Measurements from ENCODE around the gene P2RY6.

P2RY6 gene

DNA sequence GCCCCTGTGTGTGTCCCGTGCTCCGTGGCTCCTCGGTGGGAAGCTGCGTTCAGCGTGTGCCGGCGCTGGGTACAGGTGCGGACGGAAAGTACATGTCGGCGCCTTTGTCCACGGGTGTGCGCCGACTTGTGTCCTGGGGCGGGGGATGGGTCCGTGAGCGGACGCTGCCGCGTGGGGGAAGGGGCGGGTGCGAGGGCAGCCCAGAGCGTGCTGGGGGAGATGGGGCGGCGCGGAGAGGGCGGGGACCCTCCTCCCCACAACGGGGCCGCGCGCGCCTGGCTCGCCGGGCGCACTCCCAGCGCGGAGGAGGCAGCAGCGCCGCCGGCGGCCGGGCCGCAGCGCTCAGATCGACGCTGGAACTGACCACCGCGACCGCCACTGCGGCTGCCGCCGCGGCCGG lies 70.5 kb downstream of the P2RY6 start:
- H3K9ac ChIP-seq (ENCODE audit: low read depth, low read length), result peak overlapping the region; percentile 24; the same call in 1 of the 2 replicates
- H3K9me3 ChIP-seq (ENCODE audit: control insufficient read depth, insufficient read depth, low read length), result no peaks in the 10 kb centered on the region
- no peaks in the 10 kb centered on the region for H3K36me3 ChIP-seq (ENCODE audit: insufficient read depth, low read length)
- H3K4me1 ChIP-seq (ENCODE audit: insufficient read depth, low read length), result peaks cover 9% of the 10 kb centered on the region

DNA sequence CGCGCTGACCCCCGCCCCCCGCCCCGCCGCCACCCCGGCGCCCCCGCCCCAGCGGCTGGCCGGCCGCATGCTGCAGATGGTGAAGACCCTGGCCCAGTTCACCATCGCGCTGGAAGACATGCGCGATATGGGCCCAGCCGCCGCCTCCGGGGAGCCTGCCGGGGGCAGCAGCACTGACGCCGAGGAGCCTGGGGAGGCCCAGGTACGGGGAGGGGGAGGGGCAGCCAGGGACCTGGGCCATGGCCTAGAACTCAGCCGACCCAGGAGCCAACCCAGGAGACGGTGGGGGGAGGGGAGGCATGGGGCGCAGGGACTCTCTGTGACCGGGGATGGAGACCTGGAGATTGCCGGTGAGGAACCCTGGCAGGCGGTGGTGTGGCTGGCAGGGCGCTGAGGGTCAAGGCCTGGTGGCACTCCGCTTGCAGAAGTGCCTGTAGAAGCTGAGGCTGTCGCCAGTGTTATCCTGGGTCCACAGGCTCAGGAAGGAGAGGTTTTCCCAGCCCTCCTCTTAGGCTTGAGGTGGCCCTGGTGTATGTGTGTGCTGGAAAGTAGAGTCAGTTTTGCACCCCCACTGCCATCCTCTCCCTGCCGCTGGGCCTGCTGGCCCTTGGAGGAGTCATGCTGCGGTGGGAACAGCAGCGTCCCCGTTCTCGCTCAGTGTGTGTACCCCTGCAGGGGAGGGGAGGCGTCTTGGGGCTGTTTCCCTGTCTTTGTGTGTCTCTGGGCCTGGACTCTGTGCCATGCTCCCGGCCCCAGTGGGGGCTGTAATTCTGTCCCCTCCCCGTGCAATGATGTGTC lies 71.1 kb downstream of the P2RY6 start:
- peaks cover 9% of the 10 kb centered on the region for H3K4me1 ChIP-seq (ENCODE audit: insufficient read depth, low read length)
- no peaks in the 10 kb centered on the region for H3K36me3 ChIP-seq (ENCODE audit: insufficient read depth, low read length)
- H3K9ac ChIP-seq (ENCODE audit: low read depth, low read length), result peak overlapping the region; percentile 11; the same call in 1 of the 2 replicates
- no peaks in the 10 kb centered on the region for H3K9me3 ChIP-seq (ENCODE audit: control insufficient read depth, insufficient read depth, low read length)

DNA sequence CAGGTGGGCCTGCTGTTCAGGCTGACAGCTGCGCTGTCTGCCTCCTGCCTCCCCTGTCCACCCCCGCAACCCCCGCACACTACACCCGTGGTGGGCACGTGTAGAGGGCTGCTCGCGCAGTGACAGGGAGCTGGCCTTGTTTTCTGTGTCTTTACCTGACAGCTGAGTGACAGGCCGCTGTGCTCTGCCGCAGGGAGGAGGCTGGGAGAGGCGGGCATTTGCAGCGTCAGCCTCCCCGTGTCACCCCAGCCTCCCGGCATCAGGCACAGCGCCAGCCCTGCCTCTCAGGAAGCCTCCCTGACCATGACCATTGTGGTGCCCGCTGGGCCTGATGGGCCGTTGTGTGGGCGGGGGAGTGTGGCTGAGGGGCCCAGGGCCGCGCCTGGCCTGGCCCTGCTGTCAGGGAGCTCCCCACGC lies 72.1 kb downstream of the P2RY6 start:
- H3K9me3 ChIP-seq (ENCODE audit: control insufficient read depth, insufficient read depth, low read length), result no peaks in the 10 kb centered on the region
- peaks cover 9% of the 10 kb centered on the region for H3K4me1 ChIP-seq (ENCODE audit: insufficient read depth, low read length)
- H3K9ac ChIP-seq (ENCODE audit: low read depth, low read length), result no peak overlapping the region
- no peaks in the 10 kb centered on the region for H3K36me3 ChIP-seq (ENCODE audit: insufficient read depth, low read length)

DNA sequence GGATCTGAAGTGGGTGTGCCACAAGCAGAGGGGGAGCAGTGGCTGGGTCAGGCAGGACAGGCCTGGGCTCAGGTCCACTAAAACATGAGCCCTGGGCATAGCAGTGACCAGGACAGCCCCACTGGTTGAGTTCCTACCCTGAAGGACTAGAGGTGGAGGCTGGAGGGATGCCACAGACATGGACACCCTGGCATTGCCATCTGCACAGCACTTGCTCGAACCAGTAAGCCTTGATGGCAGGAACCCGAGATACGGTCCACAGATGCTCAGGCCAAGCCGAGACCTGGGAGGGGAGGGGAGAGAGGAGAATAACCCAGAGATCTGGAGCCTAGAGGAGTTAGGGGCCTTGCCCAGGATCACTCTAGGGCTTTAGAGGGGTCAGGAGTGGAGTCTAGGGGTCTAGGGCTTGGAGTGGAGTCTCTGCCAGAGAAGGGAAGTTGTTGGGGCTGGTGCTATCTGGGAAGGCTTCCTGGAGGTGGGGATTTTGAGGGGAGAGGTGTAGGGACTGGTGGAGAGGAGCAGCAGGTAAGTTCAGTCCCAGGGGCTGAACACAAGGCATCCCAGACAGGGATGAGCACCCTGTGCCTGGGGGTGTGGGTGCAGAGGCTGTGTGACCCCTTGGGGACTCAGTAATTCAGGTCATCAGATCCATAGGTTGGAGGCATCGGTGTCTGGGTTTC lies 73.5 kb downstream of the P2RY6 start:
- Histone ChIP-seq H3K4me1 (ENCODE audit: insufficient read depth, low read length) (peaks cover 5% of the 10 kb centered on the region; the same call in 1 of the 2 replicates), H3K9me3 (ENCODE audit: control insufficient read depth, insufficient read depth, low read length) (no peaks in the 10 kb centered on the region), H3K9ac (ENCODE audit: low read depth, low read length) (no peak overlapping the region), H3K36me3 (ENCODE audit: insufficient read depth, low read length) (no peaks in the 10 kb centered on the region)

DNA sequence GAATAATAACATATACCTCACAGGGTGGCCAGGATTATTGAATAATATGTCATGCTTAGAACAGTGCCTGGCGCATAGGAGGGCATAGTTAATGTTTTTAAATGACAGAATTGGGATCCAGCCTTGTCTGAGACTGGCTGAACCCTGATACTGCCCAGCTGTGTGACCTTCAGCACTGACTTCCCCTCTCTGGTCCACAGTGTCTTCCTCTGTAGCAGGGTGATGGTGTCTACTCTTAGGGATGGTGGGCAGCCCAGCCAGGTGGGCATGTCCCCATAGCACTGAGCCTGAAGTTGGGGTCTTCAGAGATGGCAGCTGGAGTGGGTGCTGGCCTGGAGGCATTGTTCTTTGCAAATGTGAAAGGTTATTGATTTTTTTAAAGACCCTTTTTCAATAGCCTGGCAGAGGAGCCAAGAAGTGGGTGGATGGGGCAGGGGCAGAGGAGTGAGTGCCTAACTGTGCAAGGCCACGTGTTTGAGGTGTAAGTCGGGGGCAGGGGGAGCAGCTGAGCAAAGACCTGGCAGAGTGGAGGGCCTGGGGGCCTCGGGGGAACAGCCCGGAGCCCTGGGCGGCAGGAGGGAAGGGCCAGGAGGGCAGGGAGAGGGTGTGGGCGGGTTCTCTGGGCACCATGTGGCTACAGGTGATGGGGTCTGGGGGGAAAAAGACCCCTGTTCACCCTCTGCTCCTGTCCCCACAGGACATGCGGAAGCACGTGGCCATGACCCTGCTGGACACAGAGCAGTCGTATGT lies 74.2 kb downstream of the P2RY6 start:
- Histone ChIP-seq H3K36me3 (ENCODE audit: insufficient read depth, low read length) (no peaks in the 10 kb centered on the region), H3K4me1 (ENCODE audit: insufficient read depth, low read length) (peaks cover 5% of the 10 kb centered on the region; the same call in 1 of the 2 replicates), H3K9ac (ENCODE audit: low read depth, low read length) (no peak overlapping the region), H3K9me3 (ENCODE audit: control insufficient read depth, insufficient read depth, low read length) (no peaks in the 10 kb centered on the region)

DNA sequence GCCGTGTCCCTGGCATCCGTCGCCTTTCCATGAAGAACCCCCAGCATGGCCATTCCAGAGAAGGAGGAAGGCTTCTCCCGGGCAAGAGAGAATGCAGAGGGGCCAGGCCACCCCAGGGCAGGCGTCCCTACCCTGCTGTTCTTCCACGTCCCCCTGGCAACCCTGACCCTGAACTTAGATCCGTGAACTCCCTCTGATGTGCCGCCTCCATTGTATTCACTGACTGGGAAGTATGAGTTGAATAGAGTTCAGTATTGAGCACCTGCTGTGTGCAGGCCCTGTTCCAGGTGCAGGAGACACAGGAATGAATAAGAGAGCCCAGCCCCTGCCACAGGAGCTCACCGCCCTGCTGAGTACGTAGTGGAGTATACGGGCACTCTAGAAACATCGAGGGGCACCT lies 74.9 kb downstream of the P2RY6 start:
- H3K9ac ChIP-seq (ENCODE audit: low read depth, low read length), result no peak overlapping the region
- no peaks in the 10 kb centered on the region for H3K36me3 ChIP-seq (ENCODE audit: insufficient read depth, low read length)

More for the DNA sequence above, 74.9 kb downstream of the P2RY6 start:
- Histone ChIP-seq H3K4me1 (ENCODE audit: insufficient read depth, low read length) (peaks cover 5% of the 10 kb centered on the region; the same call in 1 of the 2 replicates), H3K9me3 (ENCODE audit: control insufficient read depth, insufficient read depth, low read length) (no peaks in the 10 kb centered on the region)

All from ES-I3 (cell line).